Activated naive CD4-positive, alpha-beta T cell treated with anti-CD3 and anti-CD28 coated beads, Interleukin-2, amount 50 U/mL, for 72 hours (primary cell): ENCODE results near the gene TBC1D9. TPM values are rescaled to one million over a fixed set of nuclear protein-coding genes. Genes with fewer than 3 reads are reported as not detected.

Experiments used
- ATAC-seq, 2 donors: fragments of 150-1000 bp; cut with Tn5 transposase; 2 replicates each; pipeline ENCODE4 v1.10.0; 2021; ENCODE audit warnings: mild to moderate bottlenecking in 2 of 2, moderate library complexity in 2 of 2
- DNase-seq, 2 donors: peaks; one replicate each; pipeline ENCODE4 v3.0.0; 2021 to 2022; ENCODE audit warnings: low spot score in 2 of 2
- H3K27ac Mint-ChIP-seq, 2 donors: one replicate each; pipeline ENCODE4 v1.8.0; 2022; ENCODE audit warnings: mild to moderate bottlenecking in 2 of 2, mixed read lengths in 2 of 2
- H3K36me3 Mint-ChIP-seq, 2 donors: one replicate each; pipeline ENCODE4 v1.8.0; 2022; ENCODE audit warnings: mixed read lengths in 2 of 2
- H3K9me3 Mint-ChIP-seq, 2 donors: one replicate each; pipeline ENCODE4 v1.8.0; 2022; ENCODE audit warnings: mixed read lengths in 2 of 2
- total RNA-seq, 2 donors: library from RNA; stranded (reverse); gene quantifications; one replicate each; pipeline ENCODE4 v1.2.3, GENCODE V29; 2022

TBC1D9 gene
- total RNA-seq, 2 donors from 2014 or later = 0.04 TPM; not detected in 1

GRCh38 chr4:140688711-140689598, 67.2 kb downstream of the TBC1D9 start:
- H3K36me3 Mint-ChIP-seq = no peaks in the 10 kb centered on the region
- H3K27ac Mint-ChIP-seq = no peak overlapping the region
- no peak for ATAC-seq
- H3K9me3 Mint-ChIP-seq = no peaks in the 10 kb centered on the region
- no peak for DNase-seq

DNA sequence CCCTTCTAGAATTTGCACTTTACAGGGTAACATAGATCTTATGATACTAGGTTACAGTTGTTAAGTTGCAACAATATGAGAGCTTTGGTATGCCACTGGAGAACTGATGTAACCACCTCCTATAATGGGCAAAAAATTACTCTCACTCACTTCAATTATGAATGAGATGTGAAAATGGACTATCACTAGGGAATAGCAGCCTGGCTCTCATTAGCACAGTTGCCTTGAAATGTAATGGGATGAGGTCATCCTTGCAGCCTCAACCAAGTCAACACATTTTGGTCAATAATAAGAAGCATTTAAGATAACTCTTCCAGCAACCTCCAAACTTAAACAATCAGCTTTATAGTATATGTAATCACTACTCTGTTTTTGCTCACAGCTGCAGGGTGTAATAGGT, 69.4 kb downstream of the TBC1D9 start:
- no peak for ATAC-seq
- no peak for DNase-seq
- H3K27ac Mint-ChIP-seq = no peak overlapping the region
- H3K36me3 Mint-ChIP-seq = no peaks in the 10 kb centered on the region
- H3K9me3 Mint-ChIP-seq = no peaks in the 10 kb centered on the region

GRCh38 chr4:140684314-140684713, 71.9 kb downstream of the TBC1D9 start:
- Mint-ChIP-seq H3K36me3 (no peaks in the 10 kb centered on the region), H3K27ac (no peak overlapping the region), H3K9me3 (no peaks in the 10 kb centered on the region)
- DNase-seq (no peak), ATAC-seq (no peak)

DNA sequence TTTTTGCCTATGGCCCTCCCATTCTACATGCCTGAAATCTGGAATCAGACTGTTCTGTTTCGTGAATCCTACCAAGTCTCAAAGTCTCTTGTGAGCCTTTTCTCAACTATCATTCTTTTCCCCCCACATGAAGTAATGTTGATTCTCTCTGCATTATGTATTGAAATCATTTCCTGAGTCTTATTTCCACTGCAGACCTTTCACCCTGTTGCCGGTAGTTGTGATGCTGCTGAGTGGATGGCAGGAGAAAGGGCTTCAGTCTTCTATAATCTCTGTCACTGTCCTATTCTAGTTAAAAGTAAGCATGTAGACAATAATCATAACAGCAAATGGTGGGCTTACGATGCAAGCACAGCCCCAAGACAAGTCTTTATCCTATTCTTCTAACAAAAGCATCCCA, 75.0 kb downstream of the TBC1D9 start:
- no peaks in the 10 kb centered on the region for H3K9me3 Mint-ChIP-seq
- ATAC-seq = no peak
- DNase-seq = no peak
- H3K36me3 Mint-ChIP-seq = no peaks in the 10 kb centered on the region
- H3K27ac Mint-ChIP-seq = no peak overlapping the region

DNA sequence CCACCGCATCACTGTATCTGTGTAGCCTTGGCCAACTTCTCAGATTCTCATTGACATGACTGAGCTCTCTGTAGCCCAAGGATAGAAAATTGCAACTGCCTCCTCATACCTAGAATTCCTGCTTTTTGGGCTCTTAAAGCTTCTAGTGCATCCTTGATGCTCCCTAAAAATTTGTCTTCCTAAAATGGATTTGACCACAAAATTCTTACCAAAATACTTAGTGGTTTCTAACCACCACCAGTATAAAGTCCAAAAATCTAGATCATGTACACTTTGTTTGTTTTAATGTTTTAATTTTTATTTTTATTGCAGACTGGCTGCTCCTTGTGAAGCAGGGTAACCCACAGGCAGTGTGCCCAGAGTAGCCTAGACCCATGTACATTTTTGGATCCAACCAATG, 75.5 kb downstream of the TBC1D9 start:
- DNase-seq (no peak), ATAC-seq (no peak)
- Mint-ChIP-seq H3K36me3 (no peaks in the 10 kb centered on the region), H3K9me3 (no peaks in the 10 kb centered on the region), H3K27ac (no peak overlapping the region)

DNA sequence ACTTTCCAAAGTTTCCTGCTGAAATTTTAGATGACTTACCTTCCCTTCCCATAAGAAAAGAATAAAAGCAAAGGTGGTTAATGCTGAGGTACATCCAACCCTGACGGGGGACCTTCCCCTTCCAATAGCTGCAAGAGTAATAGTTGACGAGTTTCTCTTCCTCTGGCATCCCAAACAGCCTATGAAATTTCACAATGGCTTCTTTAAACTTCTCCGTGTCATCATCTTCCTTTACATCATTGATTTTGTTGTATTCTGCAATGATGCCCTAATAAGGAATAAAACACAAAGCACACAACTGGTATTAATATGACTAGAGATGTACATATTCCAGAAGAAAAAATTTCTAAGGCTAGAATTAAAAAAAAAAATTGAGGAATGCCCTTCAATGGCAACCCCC, 76.6 kb downstream of the TBC1D9 start:
- no peak for ATAC-seq
- Mint-ChIP-seq H3K36me3 (no peaks in the 10 kb centered on the region), H3K9me3 (no peaks in the 10 kb centered on the region), H3K27ac (no peak overlapping the region)
- no peak for DNase-seq

DNA sequence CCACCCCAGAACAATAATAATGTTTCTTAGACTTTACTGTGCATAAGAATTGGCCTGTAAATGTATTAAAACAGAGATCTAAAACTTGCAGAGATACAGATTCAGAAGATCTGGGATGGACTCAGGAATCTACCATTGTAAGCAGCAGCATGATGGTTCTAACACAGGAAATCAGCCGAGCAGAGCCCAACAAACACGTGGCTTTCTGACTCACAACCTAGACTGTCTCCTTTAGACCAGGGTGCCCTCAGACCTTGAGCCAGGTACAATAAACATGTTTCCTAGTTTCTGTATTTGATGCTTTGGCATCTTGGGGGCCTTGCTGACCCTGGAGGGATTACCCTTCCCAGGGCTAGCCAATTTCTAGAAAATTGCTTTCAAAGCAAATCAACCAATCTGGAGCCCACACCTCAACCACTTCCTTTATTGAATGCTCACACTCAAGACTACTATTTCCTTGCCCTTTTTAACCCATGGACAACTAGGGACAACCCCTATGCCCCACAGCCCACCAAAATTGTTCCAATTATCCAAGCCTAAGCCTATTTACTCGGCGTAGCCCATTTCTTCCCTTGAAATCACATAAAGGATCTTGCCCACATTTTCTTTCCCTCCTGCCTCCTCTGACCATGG, 80.5 kb downstream of the TBC1D9 start:
- no peaks in the 10 kb centered on the region for H3K9me3 Mint-ChIP-seq
- DNase-seq = no peak
- no peak overlapping the region for H3K27ac Mint-ChIP-seq
- no peak for ATAC-seq
- no peaks in the 10 kb centered on the region for H3K36me3 Mint-ChIP-seq

DNA sequence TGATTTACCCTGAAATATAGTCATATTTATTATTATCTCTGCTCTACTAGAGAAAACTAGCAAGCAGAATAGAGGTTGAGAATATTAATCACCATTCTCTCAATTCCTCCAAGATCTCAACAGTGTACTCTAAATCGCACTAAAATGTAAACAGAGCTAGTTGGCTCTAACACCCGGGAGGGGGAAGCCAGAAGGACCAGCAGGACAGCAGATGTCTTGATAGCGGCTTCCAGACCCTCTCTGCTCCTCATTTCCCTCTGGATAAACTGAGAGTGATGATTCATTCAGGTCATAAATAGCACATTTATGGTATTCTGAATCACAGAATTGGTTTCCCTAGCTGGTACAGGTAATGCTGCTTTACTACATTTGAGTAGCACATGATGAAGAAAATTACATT, 82.5 kb downstream of the TBC1D9 start:
- no peak for DNase-seq
- H3K27ac Mint-ChIP-seq = no peak overlapping the region
- H3K36me3 Mint-ChIP-seq = no peaks in the 10 kb centered on the region
- H3K9me3 Mint-ChIP-seq = no peaks in the 10 kb centered on the region
- ATAC-seq = no peak

GRCh38 chr4:140672416-140672815, 83.8 kb downstream of the TBC1D9 start:
- Mint-ChIP-seq H3K27ac (no peak overlapping the region), H3K36me3 (no peaks in the 10 kb centered on the region), H3K9me3 (no peaks in the 10 kb centered on the region)
- ATAC-seq (no peak), DNase-seq (no peak)

GRCh38 chr4:140668111-140668510, 88.1 kb downstream of the TBC1D9 start:
- Mint-ChIP-seq H3K9me3 (no peaks in the 10 kb centered on the region), H3K27ac (no peak overlapping the region), H3K36me3 (no peaks in the 10 kb centered on the region)
- DNase-seq = no peak
- no peak for ATAC-seq

- Mint-ChIP-seq H3K9me3 (no peaks in the 10 kb centered on the region), H3K27ac (no peak overlapping the region), H3K36me3 (no peaks in the 10 kb centered on the region)
- ATAC-seq (no peak), DNase-seq (no peak)
These were observed 89.1 kb downstream of the TBC1D9 start for GRCh38 chr4:140666889-140667614.

DNA sequence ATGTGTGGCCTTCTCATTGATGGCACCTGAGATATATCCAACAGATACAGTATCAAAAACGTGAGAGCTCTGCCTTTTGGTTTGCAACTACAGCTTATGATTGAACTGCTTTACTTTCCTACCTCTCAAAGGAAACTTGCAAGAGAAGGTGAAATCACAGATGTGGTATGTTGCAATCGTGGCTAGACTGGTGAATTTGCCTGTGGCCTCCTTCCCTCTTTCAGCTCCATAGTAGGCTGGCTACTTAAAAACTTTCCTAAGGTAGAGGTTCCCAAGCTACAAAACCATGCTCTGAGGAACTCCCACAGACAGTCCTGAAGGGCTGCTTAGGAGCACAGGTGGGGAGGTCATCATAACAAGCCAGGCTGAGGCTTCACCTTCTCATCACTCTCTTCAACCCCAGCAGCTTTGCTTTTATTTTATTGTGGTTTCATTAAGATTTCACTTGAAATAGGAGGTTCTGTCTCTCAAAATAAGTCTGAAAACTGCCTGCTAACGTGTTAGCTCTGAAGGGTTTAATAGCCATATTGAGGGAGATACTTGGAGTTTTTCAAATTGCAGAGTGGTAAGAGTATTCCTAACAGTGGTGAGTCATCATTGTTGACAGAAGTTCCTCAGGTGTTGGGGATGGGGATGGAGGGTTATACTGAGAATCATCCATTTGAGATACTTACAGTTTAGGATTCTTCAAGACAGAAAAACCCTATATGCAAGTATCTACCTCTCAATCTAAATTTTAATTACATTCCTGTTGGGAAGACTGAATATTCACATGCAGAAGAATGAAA, 93.9 kb downstream of the TBC1D9 start:
- H3K9me3 Mint-ChIP-seq = no peaks in the 10 kb centered on the region
- no peaks in the 10 kb centered on the region for H3K36me3 Mint-ChIP-seq
- ATAC-seq = no peak
- no peak overlapping the region for H3K27ac Mint-ChIP-seq
- DNase-seq = no peak

GRCh38 chr4:140661550-140661949, 94.6 kb downstream of the TBC1D9 start:
- H3K36me3 Mint-ChIP-seq = no peaks in the 10 kb centered on the region
- DNase-seq (no peak), ATAC-seq (no peak)
- H3K27ac Mint-ChIP-seq = no peak overlapping the region
- no peaks in the 10 kb centered on the region for H3K9me3 Mint-ChIP-seq

DNA sequence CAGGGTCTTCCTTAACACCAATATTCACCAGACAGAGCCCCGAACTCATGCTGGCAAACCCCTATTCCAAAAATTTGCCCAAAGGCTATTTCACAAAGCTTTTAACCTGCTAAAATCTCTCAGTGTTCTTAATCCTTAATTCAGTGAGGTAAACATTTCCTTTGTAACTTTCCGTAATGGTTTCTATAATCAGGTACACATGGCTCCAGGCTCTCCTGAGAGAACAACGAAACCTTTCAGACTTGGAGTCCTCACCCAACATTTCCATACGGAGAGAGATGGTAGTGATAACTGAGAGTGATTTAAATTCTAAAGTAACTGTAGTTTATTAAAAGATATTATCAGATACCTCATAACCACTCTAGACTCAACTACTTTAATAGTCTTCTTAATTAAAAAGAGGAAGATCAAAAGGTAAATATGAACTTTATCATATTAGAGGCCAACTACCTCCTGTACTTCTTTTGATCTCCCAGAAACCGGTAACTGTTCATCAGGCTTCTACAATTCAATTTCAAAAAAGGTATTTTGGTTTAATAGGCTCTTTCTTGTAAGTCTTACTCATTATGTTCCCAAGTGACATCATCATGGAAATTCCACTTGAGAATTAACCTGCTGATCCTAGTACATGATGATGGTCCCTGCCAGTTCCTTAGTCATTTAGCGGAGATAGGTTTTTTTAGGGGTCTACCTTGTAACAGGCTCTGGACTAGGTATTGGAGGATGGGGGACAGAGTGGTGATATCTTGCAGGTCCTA, 96.1 kb downstream of the TBC1D9 start:
- Mint-ChIP-seq H3K9me3 (no peaks in the 10 kb centered on the region), H3K36me3 (no peaks in the 10 kb centered on the region), H3K27ac (no peak overlapping the region)
- DNase-seq (no peak), ATAC-seq (no peak)

DNA sequence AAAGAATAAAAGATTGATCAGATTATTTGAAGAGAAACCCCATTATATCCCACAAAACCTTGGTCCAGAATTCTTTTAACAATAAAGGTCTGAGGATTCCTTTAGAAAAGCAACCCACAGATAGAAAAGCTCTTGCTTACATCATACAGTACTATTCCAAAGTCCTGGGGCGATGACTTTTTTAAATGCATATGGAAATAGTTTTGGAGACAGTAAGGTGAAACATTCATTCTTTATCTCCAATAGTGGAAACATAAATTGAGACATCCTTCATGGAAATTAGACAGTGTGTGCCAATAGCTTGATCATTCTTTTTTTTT, 101.7 kb downstream of the TBC1D9 start:
- Mint-ChIP-seq H3K9me3 (no peaks in the 10 kb centered on the region), H3K27ac (no peak overlapping the region), H3K36me3 (no peaks in the 10 kb centered on the region)
- no peak for DNase-seq
- no peak for ATAC-seq

- Mint-ChIP-seq H3K27ac (no peak overlapping the region), H3K9me3 (no peaks in the 10 kb centered on the region), H3K36me3 (no peaks in the 10 kb centered on the region)
- no peak for ATAC-seq
- no peak for DNase-seq
These were observed 102.3 kb downstream of the TBC1D9 start for GRCh38 chr4:140653718-140654494.
